ENCODE data around the gene KCNQ1. TPM values are rescaled to one million over a fixed set of nuclear protein-coding genes. Genes with fewer than 3 reads are reported as not detected.

The KCNQ1 gene
- total and polyA plus RNA-seq, 4 donors: 15.4 to 41.7 (median 26.2) TPM

- Histone ChIP-seq H3K9me3 (ENCODE audit: control insufficient read depth in 4 of 4, insufficient read depth in 3 of 4, low read length in 3 of 4) (peaks cover 0 to 4% (median 0%) of the 10 kb centered on the region in 4 donors), H3K36me3 (ENCODE audit: control insufficient read depth in 4 of 4, insufficient read depth in 4 of 4, low read length in 4 of 4) (peaks cover 0 to 16% (median 0%) of the 10 kb centered on the region in 4 donors), H3K4me1 (ENCODE audit: control insufficient read depth in 5 of 5, insufficient read depth in 5 of 5, low read length in 5 of 5) (no peaks in the 10 kb centered on the region), H3K27ac (ENCODE audit: low read depth in 1 of 2, low read length in 1 of 2) (no peak overlapping the region), H3K4me3 (no peak overlapping the region), H3K9ac (ENCODE audit: insufficient read depth in 1 of 2, low read length in 2 of 2) (no peak overlapping the region), H3K27me3 (ENCODE audit: control insufficient read depth in 3 of 3, insufficient read depth in 3 of 3, low read length in 2 of 3) (no peaks in the 10 kb centered on the region)
- no peak for TF ChIP-seq CTCF (IDR thresholded peaks at IDR 0.05; ENCODE audit: control extremely low read depth, extremely low read depth)
- ATAC-seq (ENCODE audit: insufficient read depth, low FRiP score) (no peak), DNase-seq (no peak)
- 86 to 88% methylated on average over 29 of the region's 29 CpGs for WGBS, 2 donors
Measured at GRCh38 chr11:2588809-2589537, 144.2 kb downstream of the KCNQ1 start.

- no peaks in the 10 kb centered on the region for H3K4me1 ChIP-seq (ENCODE audit: control insufficient read depth in 5 of 5, insufficient read depth in 5 of 5, low read length in 5 of 5)
- H3K9me3 ChIP-seq (ENCODE audit: control insufficient read depth in 4 of 4, insufficient read depth in 3 of 4, low read length in 3 of 4): peaks cover 0 to 4% (median 0%) of the 10 kb centered on the region in 4 donors
- DNase-seq (no peak), ATAC-seq (ENCODE audit: insufficient read depth, low FRiP score) (no peak)
- H3K27ac ChIP-seq (ENCODE audit: low read depth in 1 of 2, low read length in 1 of 2): no peak overlapping the region
- no peaks in the 10 kb centered on the region for H3K27me3 ChIP-seq (ENCODE audit: control insufficient read depth in 3 of 3, insufficient read depth in 3 of 3, low read length in 2 of 3)
- peaks cover 0 to 16% (median 0%) of the 10 kb centered on the region in 4 donors for H3K36me3 ChIP-seq (ENCODE audit: control insufficient read depth in 4 of 4, insufficient read depth in 4 of 4, low read length in 4 of 4)
- 92 to 94% methylated on average over 12 of the region's 12 CpGs for WGBS, 2 donors
- no peak overlapping the region for H3K4me3 ChIP-seq
- TF ChIP-seq CTCF (IDR thresholded peaks at IDR 0.05; ENCODE audit: control extremely low read depth, extremely low read depth): no peak
- H3K9ac ChIP-seq (ENCODE audit: insufficient read depth in 1 of 2, low read length in 2 of 2): no peak overlapping the region
Measured at GRCh38 chr11:2589538-2589934, 144.7 kb downstream of the KCNQ1 start.

GRCh38 chr11:2590131-2590964 is 145.5 kb downstream of the KCNQ1 start:
- H3K4me3 ChIP-seq: no peak overlapping the region
- H3K27me3 ChIP-seq (ENCODE audit: control insufficient read depth in 3 of 3, insufficient read depth in 3 of 3, low read length in 2 of 3): no peaks in the 10 kb centered on the region
- WGBS, 2 donors: 93 to 96% methylated on average over 13 of the region's 13 CpGs
- ATAC-seq (ENCODE audit: insufficient read depth, low FRiP score) (no peak), DNase-seq (no peak)
- peaks cover 0 to 4% (median 0%) of the 10 kb centered on the region in 4 donors for H3K9me3 ChIP-seq (ENCODE audit: control insufficient read depth in 4 of 4, insufficient read depth in 3 of 4, low read length in 3 of 4)
- no peak for TF ChIP-seq CTCF (IDR thresholded peaks at IDR 0.05; ENCODE audit: control extremely low read depth, extremely low read depth)
- H3K27ac ChIP-seq (ENCODE audit: low read depth in 1 of 2, low read length in 1 of 2): no peak overlapping the region
- no peaks in the 10 kb centered on the region for H3K4me1 ChIP-seq (ENCODE audit: control insufficient read depth in 5 of 5, insufficient read depth in 5 of 5, low read length in 5 of 5)
- H3K36me3 ChIP-seq (ENCODE audit: control insufficient read depth in 4 of 4, insufficient read depth in 4 of 4, low read length in 4 of 4): peaks cover 0 to 14% (median 0%) of the 10 kb centered on the region in 4 donors
- H3K9ac ChIP-seq (ENCODE audit: insufficient read depth in 1 of 2, low read length in 2 of 2): no peak overlapping the region
